Neural cell (in vitro differentiated cells): ENCODE data around the gene MPHOSPH8.
"Not testable (repeated sequence)": the region's sequence is repeated elsewhere in the genome, so short reads cannot be mapped to it uniquely, and the experiment has no call there.

Experiments
- EP300 ChIP-seq: fragments of 450-650 bp; conservative IDR thresholded peaks from 2 replicates; pipeline ENCODE4 v1.6.1; 2014; ENCODE audit warnings: antibody characterized with exemption, mild to moderate bottlenecking, moderate library complexity; ENCODE audit not compliant: poor library complexity, severe bottlenecking
- EZH2 ChIP-seq: fragments of 200-600, 300-800 bp; shearing (Covaris generic), sonication (generic); IDR thresholded peaks from 2 replicates; pipeline ENCODE4 v1.6.1; 2014; ENCODE audit warnings: antibody characterized with exemption, low read length, borderline replicate concordance, mild to moderate bottlenecking; ENCODE audit not compliant: insufficient read depth, poor library complexity, severe bottlenecking
- POLR2AphosphoS5 ChIP-seq: IDR thresholded peaks from 2 replicates; pipeline ENCODE4 v1.6.1; 2012
- RAD21 ChIP-seq: fragments of 450-650 bp; conservative IDR thresholded peaks from 2 replicates; pipeline ENCODE4 v1.6.1; 2014; ENCODE audit warnings: antibody characterized with exemption, mild to moderate bottlenecking, moderate library complexity
- TAF1 ChIP-seq: IDR thresholded peaks from 2 replicates; pipeline ENCODE4 v1.6.1; 2012; ENCODE audit warnings: low read depth
- TF ChIP-seq, protein P1 (sequence below): fragments of 450-650 bp; IDR thresholded peaks from 2 replicates; pipeline ENCODE4 v1.5.1; 2014; ENCODE audit warnings: antibody characterized with exemption, mild to moderate bottlenecking, moderate library complexity; ENCODE audit not compliant: poor library complexity, severe bottlenecking

DNA sequence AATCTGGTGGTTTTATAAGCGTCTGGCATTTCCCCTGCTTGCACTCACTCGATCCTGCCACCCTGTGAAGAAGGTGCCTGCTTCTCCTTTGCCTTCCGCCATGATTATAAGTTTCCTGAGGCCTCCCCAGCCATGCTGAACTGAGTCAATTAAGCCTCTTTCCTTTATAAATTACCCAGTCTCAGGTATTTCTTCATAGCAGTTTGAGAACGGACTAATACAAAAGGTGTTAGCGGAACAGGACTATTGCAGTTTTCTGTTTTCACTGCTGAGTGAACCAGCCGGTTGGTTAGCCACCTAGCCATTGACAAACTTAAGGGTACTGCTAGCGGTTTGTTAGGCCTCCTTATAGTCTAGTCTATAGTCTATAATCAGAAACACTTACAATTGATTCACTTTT lies 2.5 kb downstream of the MPHOSPH8 start:
- TF ChIP-seq POLR2AphosphoS5, EP300, TAF1, EZH2, RAD21: not testable (repeated sequence)
- TF ChIP-seq, protein P1, sequence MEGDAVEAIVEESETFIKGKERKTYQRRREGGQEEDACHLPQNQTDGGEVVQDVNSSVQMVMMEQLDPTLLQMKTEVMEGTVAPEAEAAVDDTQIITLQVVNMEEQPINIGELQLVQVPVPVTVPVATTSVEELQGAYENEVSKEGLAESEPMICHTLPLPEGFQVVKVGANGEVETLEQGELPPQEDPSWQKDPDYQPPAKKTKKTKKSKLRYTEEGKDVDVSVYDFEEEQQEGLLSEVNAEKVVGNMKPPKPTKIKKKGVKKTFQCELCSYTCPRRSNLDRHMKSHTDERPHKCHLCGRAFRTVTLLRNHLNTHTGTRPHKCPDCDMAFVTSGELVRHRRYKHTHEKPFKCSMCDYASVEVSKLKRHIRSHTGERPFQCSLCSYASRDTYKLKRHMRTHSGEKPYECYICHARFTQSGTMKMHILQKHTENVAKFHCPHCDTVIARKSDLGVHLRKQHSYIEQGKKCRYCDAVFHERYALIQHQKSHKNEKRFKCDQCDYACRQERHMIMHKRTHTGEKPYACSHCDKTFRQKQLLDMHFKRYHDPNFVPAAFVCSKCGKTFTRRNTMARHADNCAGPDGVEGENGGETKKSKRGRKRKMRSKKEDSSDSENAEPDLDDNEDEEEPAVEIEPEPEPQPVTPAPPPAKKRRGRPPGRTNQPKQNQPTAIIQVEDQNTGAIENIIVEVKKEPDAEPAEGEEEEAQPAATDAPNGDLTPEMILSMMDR = not testable (repeated sequence)
